ENCODE results near the gene SPINT1.

GRCh38 chr15:40892447-40893012, 48.7 kb downstream of the SPINT1 start:
- TF ChIP-seq GATA2 (IDR thresholded peaks at IDR 0.05; ENCODE audit: low read depth, low read length) (no peak), GATA3 (IDR thresholded peaks at IDR 0.05; ENCODE audit: low read depth, low read length) (no peak)
